PC-3 (cell line): ENCODE results near the gene DDX52. TPM values are rescaled to one million over a fixed set of nuclear protein-coding genes. Genes with fewer than 3 reads are reported as not detected.

Source experiments
- ATAC-seq: fragments of 200-7000 bp; cut with Tn5 transposase; 2 replicates; pipeline ENCODE4 v1.9.1; 2020; ENCODE audit warnings: mild to moderate bottlenecking, moderate library complexity
- BruUV-seq: library from RNA; stranded (reverse); fragments of 400-500 nt; replicated peaks from 2 replicates; lab custom pipeline; 2021; lab: Mats Ljungman, UMichigan
- CTCF ChIA-PET: fragments of 300-600 bp; sonication (Branson Sonifier 250); formaldehyde crosslinking; loops from one replicate; lab custom pipeline; 2022; ENCODE audit warnings: antibody characterized with exemption; lab: Charles Lee
- POLR2A ChIA-PET: fragments of 300-600 bp; sonication (Branson Sonifier 250); formaldehyde crosslinking; loops from one replicate; lab custom pipeline; 2022; ENCODE audit warnings: antibody characterized with exemption; ENCODE audit not compliant: unreplicated experiment; lab: Charles Lee
- DNase-seq: peaks from one replicate; pipeline ENCODE4 v3.0.0-alpha.2; 2015
- H2AFZ ChIP-seq: fragments of 300-600 bp; sonication (generic); 2 replicates; pipeline ENCODE4 v1.6.0; 2016; ENCODE audit warnings: antibody characterized with exemption, low read length
- H3F3A ChIP-seq: fragments of 300-600 bp; sonication (generic); one replicate; pipeline ENCODE4 v1.6.0; 2017; ENCODE audit warnings: antibody characterized with exemption, low read length, control low read depth, mild to moderate bottlenecking; ENCODE audit not compliant: unreplicated experiment
- H3K27ac ChIP-seq: fragments of 300-600 bp; sonication (generic); 2 replicates; pipeline ENCODE4 v1.5.1; 2016; ENCODE audit warnings: mild to moderate bottlenecking, low read length
- H3K27me3 ChIP-seq: fragments of 300-600 bp; sonication (generic); 2 replicates; pipeline ENCODE4 v1.6.1; 2016; ENCODE audit warnings: low read length, mixed read lengths
- H3K36me3 ChIP-seq: fragments of 300-600 bp; sonication (generic); 2 replicates; pipeline ENCODE4 v1.6.1; 2016; ENCODE audit warnings: low read depth, mixed run types, low read length, mixed read lengths
- H3K4me1 ChIP-seq: fragments of 300-600 bp; sonication (generic); 2 replicates; pipeline ENCODE4 v1.5.1; 2016; ENCODE audit warnings: low read length; ENCODE audit not compliant: insufficient read depth
- H3K4me2 ChIP-seq: fragments of 300-600 bp; sonication (generic); 2 replicates; pipeline ENCODE4 v1.6.0; 2016; ENCODE audit warnings: low read length
- H3K4me3 ChIP-seq: fragments of 300-600 bp; sonication (generic); 2 replicates; pipeline ENCODE4 v1.5.1; 2016; ENCODE audit warnings: mild to moderate bottlenecking, low read length, mixed read lengths
- H3K79me2 ChIP-seq: fragments of 300-600 bp; sonication (generic); 2 replicates; pipeline ENCODE4 v1.6.1; 2017; ENCODE audit warnings: low read length, mixed read lengths
- H3K9ac ChIP-seq: fragments of 300-600 bp; sonication (generic); 2 replicates; pipeline ENCODE4 v1.6.0; 2016; ENCODE audit warnings: mild to moderate bottlenecking, low read length
- H3K9me2 ChIP-seq: fragments of 300-600 bp; sonication (generic); replicated peaks from 2 replicates; pipeline ENCODE4 v1.6.1; 2016; ENCODE audit warnings: mixed run types, low read length, mixed read lengths
- H3K9me3 ChIP-seq: fragments of 300-600 bp; sonication (generic); 2 replicates; pipeline ENCODE4 v1.6.1; 2016; ENCODE audit warnings: low read length, mixed read lengths
- H4K20me1 ChIP-seq: fragments of 300-600 bp; sonication (generic); 2 replicates; pipeline ENCODE4 v1.6.1; 2016; ENCODE audit warnings: low read length, mixed read lengths
- CTCF ChIP-seq: fragments of 300-600 bp; sonication (generic); conservative IDR thresholded peaks from 2 replicates; pipeline ENCODE4 v1.5.1; 2017; ENCODE audit warnings: antibody characterized with exemption, low read depth, mild to moderate bottlenecking, low read length
- EZH2 ChIP-seq: fragments of 300-600 bp; sonication (generic); IDR thresholded peaks from one replicate; pipeline ENCODE4 v1.6.1; 2017; ENCODE audit warnings: antibody characterized with exemption, mild to moderate bottlenecking, low read length; ENCODE audit not compliant: unreplicated experiment
- EZH2phosphoT487 ChIP-seq: fragments of 300-600 bp; sonication (generic); IDR thresholded peaks from 2 replicates; pipeline ENCODE4 v1.6.1; 2018; ENCODE audit warnings: mild to moderate bottlenecking, antibody characterized with exemption, low read length, borderline replicate concordance
- intact Hi-C: fragments of 100-400 bp; cut with micrococcal nuclease; formaldehyde crosslinking; loops from 2 replicates; pipeline ENCODE4 v1.9.0; 2023
- total RNA-seq: library from RNA; depleted of rRNA; stranded (reverse); fragments of >200 nt; gene quantifications from 2 replicates; pipeline ENCODE4 v1.2.3, GENCODE V29; 2014

DDX52 gene
- total RNA-seq, 1 experiment from 2014 or later = 12.5 TPM

GRCh38 chr17:37671824-37672547 is 28.7 kb upstream of the DDX52 start:
- intact Hi-C loops = no loop called here
- no peaks in the 10 kb centered on the region for H3F3A ChIP-seq
- H3K9me3 ChIP-seq = no peaks in the 10 kb centered on the region
- H3K4me1 ChIP-seq = peaks cover 18% of the 10 kb centered on the region
- ChIA-PET CTCF (interaction anchor here (0.7 kb wide), 1 partner anchor 22 kb away, joined by 10 read pairs; no protein-coding TSS in a partner anchor), POLR2A (no interaction called here)
- no peaks in the 10 kb centered on the region for H3K79me2 ChIP-seq
- DNase-seq (peak; percentile 85), ATAC-seq (peak; percentile 93)
- peak overlapping the region; percentile 61 for H3K27ac ChIP-seq
- no peaks in the 10 kb centered on the region for H3K36me3 ChIP-seq
- H4K20me1 ChIP-seq = no peaks in the 10 kb centered on the region
- TF ChIP-seq EZH2 (no peak), CTCF (no peak), EZH2phosphoT487 (no peak)
- H2AFZ ChIP-seq = peak overlapping the region; percentile 64
- H3K4me2 ChIP-seq = peak overlapping the region; percentile 50
- H3K27me3 ChIP-seq = no peaks in the 10 kb centered on the region
- H3K9ac ChIP-seq = no peak overlapping the region
- H3K4me3 ChIP-seq = no peak overlapping the region
- no peaks in the 10 kb centered on the region for H3K9me2 ChIP-seq
- BruUV-seq = no TSS peak

- no peak for TF ChIP-seq CTCF
- no peak for TF ChIP-seq EZH2
- no peak for TF ChIP-seq EZH2phosphoT487
- Histone ChIP-seq H3K27me3 (no peaks in the 10 kb centered on the region), H3K79me2 (no peaks in the 10 kb centered on the region), H3F3A (no peaks in the 10 kb centered on the region), H3K9me2 (no peaks in the 10 kb centered on the region), H3K9me3 (no peaks in the 10 kb centered on the region), H3K9ac (no peak overlapping the region), H3K36me3 (no peaks in the 10 kb centered on the region), H3K4me3 (no peak overlapping the region), H4K20me1 (no peaks in the 10 kb centered on the region), H2AFZ (0 out of 2 replicates have a peak overlapping the region, but pooled peaks have one; percentile 22), H3K4me1 (peaks cover 18% of the 10 kb centered on the region), H3K4me2 (peak overlapping the region; percentile 28; the same call in 1 of the 2 replicates), H3K27ac (peak overlapping the region; percentile 32; the same call in 1 of the 2 replicates)
- BruUV-seq = no TSS peak
- intact Hi-C loops = no loop called here
- ATAC-seq (no peak), DNase-seq (no peak)
- POLR2A ChIA-PET = no interaction called here
- CTCF ChIA-PET = interaction anchor here (0.7 kb wide), 1 partner anchor 21 kb away, joined by 10 read pairs; no protein-coding TSS in a partner anchor
These were observed 28.0 kb upstream of the DDX52 start for GRCh38 chr17:37671028-37671823.
